NCI-H1417 (cell line): ENCODE data around the gene UST.

ENCODE experiments used
- DNase-seq, 3 experiments: peaks; one replicate each; lab custom pipeline; 2025; lab: John Stamatoyannopoulos, UW

Gene UST

GRCh38 chr6:148746363-148747144 lies at the start of gene UST:
Gene UST, plus strand, starts transcription at chr6:148747030. Its CDS starts 401 bp downstream, at chr6:148747431.
- peak; percentile 43 to 67 (median 66) for DNase-seq

- no peak for DNase-seq
These were observed 48.9 kb upstream of the UST start for GRCh38 chr6:148697895-148698440.

GRCh38 chr6:148698671-148699180 lies 48.1 kb upstream of the UST start:
- no peak for DNase-seq

GRCh38 chr6:148700047-148700715 lies 46.6 kb upstream of the UST start:
- no peak for DNase-seq

- peak in 1 of 3 experiments; percentile 50 for DNase-seq
These were observed 46.0 kb upstream of the UST start for GRCh38 chr6:148700741-148701311.

- no peak for DNase-seq
These were observed 45.5 kb upstream of the UST start for GRCh38 chr6:148701375-148701774.

- DNase-seq = no peak
These were observed 42.9 kb upstream of the UST start for GRCh38 chr6:148703900-148704299.

GRCh38 chr6:148704400-148705246 lies 42.2 kb upstream of the UST start:
- peak in 2 of 3 experiments; percentile 3 to 27 for DNase-seq

GRCh38 chr6:148708707-148709106 lies 38.1 kb upstream of the UST start:
- no peak for DNase-seq

GRCh38 chr6:148709577-148709976 lies 37.3 kb upstream of the UST start:
- no peak for DNase-seq

- DNase-seq = no peak
These were observed 34.8 kb upstream of the UST start for GRCh38 chr6:148711833-148712654.

- no peak for DNase-seq
These were observed 33.6 kb upstream of the UST start for GRCh38 chr6:148713033-148713738.

- no peak for DNase-seq
These were observed 32.9 kb upstream of the UST start for GRCh38 chr6:148713921-148714320.

- no peak for DNase-seq
These were observed 30.0 kb upstream of the UST start for GRCh38 chr6:148716811-148717210.

GRCh38 chr6:148720406-148720805 lies 26.4 kb upstream of the UST start:
- DNase-seq = no peak

GRCh38 chr6:148720897-148721296 lies 25.9 kb upstream of the UST start:
- no peak for DNase-seq

- DNase-seq = no peak
These were observed 23.3 kb upstream of the UST start for GRCh38 chr6:148723484-148723883.

GRCh38 chr6:148724428-148724827 lies 22.4 kb upstream of the UST start:
- no peak for DNase-seq

GRCh38 chr6:148727104-148727503 lies 19.7 kb upstream of the UST start:
- no peak for DNase-seq

GRCh38 chr6:148735989-148736388 lies 10.8 kb upstream of the UST start:
- DNase-seq = no peak
